Measurements from ENCODE around the gene PTPRK. TPM values are rescaled to one million over a fixed set of nuclear protein-coding genes. Genes with fewer than 3 reads are reported as not detected.

PTPRK gene
- total RNA-seq, 1 experiment from 2014 or later = 94.4 TPM

DNA sequence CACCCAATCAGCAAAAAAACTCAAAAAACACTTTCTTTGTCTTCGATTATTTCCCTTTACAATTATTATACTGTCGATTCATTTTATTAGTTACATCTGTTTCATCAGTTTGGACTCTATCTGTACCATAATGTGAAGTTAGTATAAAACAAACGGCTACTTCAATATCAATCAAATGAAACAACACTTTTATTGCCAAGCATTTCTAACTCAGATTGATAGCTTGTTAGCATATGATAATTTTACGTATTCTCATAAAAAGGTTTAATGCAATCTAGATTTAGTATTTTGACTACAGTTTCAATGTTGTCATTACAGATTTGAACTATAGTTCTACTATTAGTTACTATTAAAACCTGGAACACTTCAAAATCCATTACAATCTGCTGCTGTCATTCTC is 149.3 kb downstream of the PTPRK start:
- CTCF ChIA-PET = no interaction called here
- peaks cover 39% of the 10 kb centered on the region for H3K4me1 ChIP-seq

DNA sequence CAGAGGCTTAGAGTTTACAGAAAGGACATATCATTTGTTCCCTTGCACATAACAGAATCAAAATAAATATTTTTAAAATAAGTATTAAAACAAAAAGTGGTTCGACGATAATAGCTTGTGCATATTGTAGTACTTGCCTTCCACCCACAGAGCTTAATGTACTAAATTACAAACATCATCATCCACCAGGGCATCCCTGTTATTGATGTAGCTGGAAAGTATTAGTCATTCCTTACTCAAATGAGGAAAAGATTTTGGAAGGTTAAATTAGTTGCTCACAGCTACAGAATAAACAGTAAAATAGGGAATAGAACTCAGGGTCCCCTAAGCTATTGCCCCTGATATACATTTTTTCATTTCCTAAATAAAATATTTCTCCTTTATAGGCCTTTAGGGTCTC is 150.3 kb downstream of the PTPRK start:
- H3K4me3 Mint-ChIP-seq (ENCODE audit: unreplicated experiment) = no peak overlapping the region
- H3K4me1 ChIP-seq = peaks cover 48% of the 10 kb centered on the region
- TF ChIP-seq, protein P1, sequence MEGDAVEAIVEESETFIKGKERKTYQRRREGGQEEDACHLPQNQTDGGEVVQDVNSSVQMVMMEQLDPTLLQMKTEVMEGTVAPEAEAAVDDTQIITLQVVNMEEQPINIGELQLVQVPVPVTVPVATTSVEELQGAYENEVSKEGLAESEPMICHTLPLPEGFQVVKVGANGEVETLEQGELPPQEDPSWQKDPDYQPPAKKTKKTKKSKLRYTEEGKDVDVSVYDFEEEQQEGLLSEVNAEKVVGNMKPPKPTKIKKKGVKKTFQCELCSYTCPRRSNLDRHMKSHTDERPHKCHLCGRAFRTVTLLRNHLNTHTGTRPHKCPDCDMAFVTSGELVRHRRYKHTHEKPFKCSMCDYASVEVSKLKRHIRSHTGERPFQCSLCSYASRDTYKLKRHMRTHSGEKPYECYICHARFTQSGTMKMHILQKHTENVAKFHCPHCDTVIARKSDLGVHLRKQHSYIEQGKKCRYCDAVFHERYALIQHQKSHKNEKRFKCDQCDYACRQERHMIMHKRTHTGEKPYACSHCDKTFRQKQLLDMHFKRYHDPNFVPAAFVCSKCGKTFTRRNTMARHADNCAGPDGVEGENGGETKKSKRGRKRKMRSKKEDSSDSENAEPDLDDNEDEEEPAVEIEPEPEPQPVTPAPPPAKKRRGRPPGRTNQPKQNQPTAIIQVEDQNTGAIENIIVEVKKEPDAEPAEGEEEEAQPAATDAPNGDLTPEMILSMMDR (IDR thresholded peaks at IDR 0.05; ENCODE audit: insufficient read depth in 1 of 2, low read depth in 1 of 2, low read length in 1 of 2, severe bottlenecking in 1 of 2, unreplicated experiment in 1 of 2) = no peak
- H3K27me3 ChIP-seq (replicated peaks; ENCODE audit: control insufficient read depth, insufficient read depth, low read length) = no peaks in the 10 kb centered on the region
- no peak for DNase-seq
- no peaks in the 10 kb centered on the region; the same call in 1 of the 2 replicates for H3K36me3 ChIP-seq (ENCODE audit: control insufficient read depth, insufficient read depth, low read length)
- H3K27me3 Mint-ChIP-seq (ENCODE audit: insufficient read depth, unreplicated experiment) = no peaks in the 10 kb centered on the region
- H3K9me3 Mint-ChIP-seq (ENCODE audit: unreplicated experiment) = peaks cover 9% of the 10 kb centered on the region
- peaks cover 50% of the 10 kb centered on the region for H3K4me1 Mint-ChIP-seq (ENCODE audit: low read depth, unreplicated experiment)
- no TSS peak for BruUV-seq (replicated peaks)
- peaks cover 6% of the 10 kb centered on the region for H3K36me3 Mint-ChIP-seq (ENCODE audit: insufficient read depth, unreplicated experiment)
- ChIA-PET CTCF (no interaction called here), POLR2A (interaction anchor here (0.7 kb wide), 1 partner anchor 27 kb away, joined by 3 read pairs; no protein-coding TSS in a partner anchor)
- H3K9me3 ChIP-seq = no peaks in the 10 kb centered on the region
- intact Hi-C loops (cut with micrococcal nuclease; ENCODE audit: unreplicated experiment) = no loop called here
- H3K27ac Mint-ChIP-seq (ENCODE audit: unreplicated experiment) = no peak overlapping the region
- H3K4me3 ChIP-seq (ENCODE audit: low read depth, low read length) = no peak overlapping the region

More for the DNA sequence above, 149.3 kb downstream of the PTPRK start:
- intact Hi-C loops (cut with micrococcal nuclease; ENCODE audit: unreplicated experiment) = no loop called here
- TF ChIP-seq, protein P1 (IDR thresholded peaks at IDR 0.05; ENCODE audit: insufficient read depth in 1 of 2, low read depth in 1 of 2, low read length in 1 of 2, severe bottlenecking in 1 of 2, unreplicated experiment in 1 of 2) = no peak
- Mint-ChIP-seq H3K9me3 (ENCODE audit: unreplicated experiment) (peaks cover 10% of the 10 kb centered on the region), H3K27ac (ENCODE audit: unreplicated experiment) (no peak overlapping the region), H3K4me1 (ENCODE audit: low read depth, unreplicated experiment) (peaks cover 42% of the 10 kb centered on the region), H3K36me3 (ENCODE audit: insufficient read depth, unreplicated experiment) (peaks cover 14% of the 10 kb centered on the region), H3K27me3 (ENCODE audit: insufficient read depth, unreplicated experiment) (no peaks in the 10 kb centered on the region), H3K4me3 (ENCODE audit: unreplicated experiment) (no peak overlapping the region)
- no peaks in the 10 kb centered on the region for H3K27me3 ChIP-seq (replicated peaks; ENCODE audit: control insufficient read depth, insufficient read depth, low read length)
- no peak for DNase-seq
- peaks cover 7% of the 10 kb centered on the region; the same call in 1 of the 2 replicates for H3K9me3 ChIP-seq
- no peaks in the 10 kb centered on the region; the same call in 1 of the 2 replicates for H3K36me3 ChIP-seq (ENCODE audit: control insufficient read depth, insufficient read depth, low read length)
- H3K4me3 ChIP-seq (ENCODE audit: low read depth, low read length) = no peak overlapping the region
- POLR2A ChIA-PET = interaction anchor here (0.6 kb wide), 1 partner anchor 86 kb away, joined by 5 read pairs; no protein-coding TSS in a partner anchor
- BruUV-seq (replicated peaks) = no TSS peak

- Mint-ChIP-seq H3K4me3 (ENCODE audit: unreplicated experiment) (peak overlapping the region; percentile 35), H3K36me3 (ENCODE audit: insufficient read depth, unreplicated experiment) (peaks cover 6% of the 10 kb centered on the region), H3K27me3 (ENCODE audit: insufficient read depth, unreplicated experiment) (no peaks in the 10 kb centered on the region), H3K27ac (ENCODE audit: unreplicated experiment) (peak overlapping the region; percentile 45), H3K4me1 (ENCODE audit: low read depth, unreplicated experiment) (peaks cover 61% of the 10 kb centered on the region), H3K9me3 (ENCODE audit: unreplicated experiment) (no peaks in the 10 kb centered on the region)
- BruUV-seq (replicated peaks) = no TSS peak
- DNase-seq = no peak
- peaks cover 62% of the 10 kb centered on the region for H3K4me1 ChIP-seq
- H3K27me3 ChIP-seq (replicated peaks; ENCODE audit: control insufficient read depth, insufficient read depth, low read length) = no peaks in the 10 kb centered on the region
- POLR2A ChIA-PET = no interaction called here
- H3K36me3 ChIP-seq (ENCODE audit: control insufficient read depth, insufficient read depth, low read length) = no peaks in the 10 kb centered on the region; the same call in 1 of the 2 replicates
- TF ChIP-seq, protein P1 (IDR thresholded peaks at IDR 0.05; ENCODE audit: insufficient read depth in 1 of 2, low read depth in 1 of 2, low read length in 1 of 2, severe bottlenecking in 1 of 2, unreplicated experiment in 1 of 2) = no peak
- no peak overlapping the region for H3K4me3 ChIP-seq (ENCODE audit: low read depth, low read length)
- CTCF ChIA-PET = no interaction called here
- intact Hi-C loops (cut with micrococcal nuclease; ENCODE audit: unreplicated experiment) = loop anchor here (5.0 kb wide), 3 partner anchors 146 to 306 kb away; no protein-coding TSS in a partner anchor
- H3K9me3 ChIP-seq = no peaks in the 10 kb centered on the region
Observed at GRCh38 chr6:128368213-128368944, 152.0 kb downstream of the PTPRK start.

All from Caco-2 (cell line).